COLO829 (cell line): Measurements from ENCODE around the gene ILDR1.

Experiments
- DNase-seq: peaks from one replicate; pipeline ENCODE4 v3.0.0; 2012; ENCODE audit warnings: low spot score

The ILDR1 gene

DNA sequence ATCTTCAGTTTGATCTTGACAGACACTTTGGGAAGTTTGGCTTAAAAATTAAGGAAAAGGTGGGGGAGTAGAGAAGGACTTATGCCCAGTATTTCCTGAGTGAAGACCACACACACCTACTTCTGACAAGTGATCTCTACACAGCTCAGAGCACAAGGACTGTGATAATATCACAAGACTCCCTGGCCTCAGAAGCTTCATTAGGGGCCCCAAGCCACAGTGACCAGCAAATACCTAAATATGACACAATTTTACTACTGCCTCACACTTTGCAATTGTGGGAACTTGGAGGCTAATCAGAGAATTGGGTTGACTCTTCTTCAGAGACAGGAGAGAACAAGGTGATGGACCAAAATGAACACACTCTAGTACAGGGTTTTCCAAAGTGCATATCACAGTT lies 2.6 kb downstream of the ILDR1 start:
- DNase-seq, result no peak

DNA sequence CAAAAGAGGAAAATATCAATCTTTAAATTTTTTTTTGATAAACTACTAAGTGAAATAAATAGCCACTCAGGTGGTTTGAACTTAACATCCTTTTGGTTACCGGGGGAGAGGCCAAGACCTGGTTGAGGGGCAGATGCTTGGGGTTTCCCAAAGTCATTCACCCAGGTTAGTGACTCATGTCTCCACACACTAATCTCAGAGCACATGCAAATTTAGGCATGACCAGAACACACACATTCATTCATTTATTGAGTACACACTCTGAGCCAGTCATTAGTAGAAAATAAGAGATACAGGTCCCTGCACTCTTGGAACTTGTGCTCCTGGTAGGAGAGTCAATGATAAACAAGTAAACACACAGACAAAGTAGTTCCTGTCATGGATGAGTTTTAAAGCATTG lies 7.3 kb downstream of the ILDR1 start:
- DNase-seq, result no peak

DNA sequence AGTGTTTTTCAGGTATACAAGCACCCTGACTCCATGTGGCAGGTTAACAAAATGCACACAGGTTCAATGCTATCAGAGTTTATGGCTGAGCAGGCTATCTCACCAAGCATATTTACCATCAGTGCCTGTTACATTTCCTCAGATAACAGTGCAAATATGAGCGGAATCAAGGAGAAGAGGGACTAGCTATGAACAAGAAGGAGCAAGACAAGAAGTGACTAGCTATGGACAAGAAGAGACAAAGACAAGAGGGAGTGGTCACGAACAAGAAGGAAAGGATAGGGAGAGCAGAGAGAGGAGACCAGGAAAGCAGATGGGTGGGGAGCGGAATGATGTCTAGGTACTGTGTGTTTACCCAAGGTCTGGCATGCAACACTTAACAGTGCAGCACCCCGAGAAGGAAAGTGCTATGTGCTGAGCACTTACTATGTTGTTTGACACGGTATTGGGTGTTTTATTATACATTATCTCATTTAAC lies 8.6 kb downstream of the ILDR1 start:
- no peak for DNase-seq

DNA sequence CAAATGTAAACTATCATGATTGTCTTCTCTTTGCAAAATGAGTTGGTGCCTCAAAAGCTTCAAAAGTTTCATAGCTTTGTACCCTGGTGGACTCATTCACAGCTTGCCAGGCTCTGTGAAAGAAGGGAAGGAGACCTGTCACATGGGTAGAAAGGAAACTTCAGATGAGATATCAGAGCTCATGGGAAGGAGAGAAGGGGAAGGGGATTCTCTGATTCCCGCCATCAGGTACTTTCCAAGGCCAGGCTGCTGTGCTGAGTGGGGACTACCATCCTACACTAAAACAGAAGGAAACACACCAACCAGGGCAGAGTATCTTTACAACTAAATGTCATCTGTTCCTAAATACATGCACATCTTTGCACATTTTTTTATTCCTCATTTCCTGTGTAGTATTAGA lies 9.2 kb downstream of the ILDR1 start:
- DNase-seq, result no peak

DNA sequence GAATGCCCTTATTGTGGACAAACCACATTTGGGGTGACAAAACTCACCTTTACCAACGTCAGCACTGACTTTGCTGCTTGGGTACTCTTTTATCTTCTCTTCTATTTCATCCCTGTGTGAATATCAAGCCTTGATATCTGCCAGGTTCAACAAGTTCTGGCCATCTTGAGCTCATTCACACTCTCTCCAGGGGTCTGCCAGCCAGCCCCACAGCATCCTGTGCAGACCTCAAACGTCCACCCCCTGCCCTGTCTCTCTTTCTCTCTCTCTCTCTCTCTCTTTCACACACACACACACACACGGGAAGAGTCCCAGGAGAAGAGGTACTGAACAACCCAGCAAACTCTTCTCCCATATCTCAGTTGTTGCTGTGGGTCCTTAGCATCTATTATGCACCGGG lies 10.7 kb downstream of the ILDR1 start:
- DNase-seq, result no peak

DNA sequence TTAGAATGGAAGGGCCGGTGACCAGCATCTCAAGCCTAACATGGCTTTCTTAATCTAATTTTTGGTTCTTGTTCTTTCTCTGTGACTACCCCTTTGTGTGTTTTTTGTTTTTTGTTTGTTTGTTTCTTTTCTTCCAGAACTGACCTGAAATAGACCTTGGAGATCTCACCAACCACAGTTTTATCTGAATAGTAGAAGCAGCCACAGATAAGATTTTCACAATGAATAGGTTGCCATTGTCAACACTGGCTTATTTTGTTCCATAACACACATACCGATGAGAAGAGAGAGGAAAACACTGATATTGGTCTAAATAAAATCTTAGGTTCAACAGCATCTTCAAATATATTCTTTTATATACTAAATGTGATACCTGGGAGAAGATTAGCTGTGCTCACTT lies 11.5 kb downstream of the ILDR1 start:
- no peak for DNase-seq

DNA sequence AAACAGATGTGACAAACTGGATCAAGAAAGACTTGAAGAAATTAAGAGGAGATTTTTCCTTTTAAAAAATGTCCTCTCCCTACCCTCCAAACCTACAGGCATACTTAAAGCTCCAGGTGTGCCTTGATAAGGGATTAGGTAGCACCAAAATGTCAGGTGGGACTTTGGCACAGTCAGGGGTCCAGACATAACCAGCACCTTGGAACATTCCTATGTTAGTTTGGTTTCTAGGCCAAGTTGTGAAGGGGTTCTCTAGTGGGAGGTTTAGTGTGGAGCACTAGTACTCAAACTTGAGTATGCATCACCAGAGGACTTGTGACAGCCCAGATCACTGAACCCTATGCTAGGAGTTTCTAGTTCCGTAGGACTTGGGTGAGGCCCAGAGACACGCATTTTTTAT lies 13.9 kb downstream of the ILDR1 start:
- DNase-seq, result no peak

DNA sequence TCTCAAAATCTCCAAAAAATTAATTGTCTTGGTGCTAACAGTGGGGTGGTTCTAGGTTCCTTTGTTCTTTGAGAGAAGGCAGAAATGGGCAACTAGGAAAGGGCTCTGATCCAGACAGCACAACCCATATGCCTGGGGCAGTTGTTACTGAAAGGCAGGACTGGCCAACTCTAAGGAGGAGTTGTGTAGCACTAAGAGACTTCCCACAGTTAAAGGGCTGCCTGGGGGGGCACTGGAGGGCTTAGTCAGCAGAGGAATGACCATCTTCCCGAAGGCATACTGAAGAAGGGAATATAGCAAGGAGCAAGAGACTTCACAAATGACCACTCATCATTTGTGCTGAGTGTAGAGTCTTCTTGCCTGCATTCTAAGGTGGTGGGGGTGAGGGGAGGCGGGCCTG lies 15.8 kb downstream of the ILDR1 start:
- DNase-seq, result no peak

DNA sequence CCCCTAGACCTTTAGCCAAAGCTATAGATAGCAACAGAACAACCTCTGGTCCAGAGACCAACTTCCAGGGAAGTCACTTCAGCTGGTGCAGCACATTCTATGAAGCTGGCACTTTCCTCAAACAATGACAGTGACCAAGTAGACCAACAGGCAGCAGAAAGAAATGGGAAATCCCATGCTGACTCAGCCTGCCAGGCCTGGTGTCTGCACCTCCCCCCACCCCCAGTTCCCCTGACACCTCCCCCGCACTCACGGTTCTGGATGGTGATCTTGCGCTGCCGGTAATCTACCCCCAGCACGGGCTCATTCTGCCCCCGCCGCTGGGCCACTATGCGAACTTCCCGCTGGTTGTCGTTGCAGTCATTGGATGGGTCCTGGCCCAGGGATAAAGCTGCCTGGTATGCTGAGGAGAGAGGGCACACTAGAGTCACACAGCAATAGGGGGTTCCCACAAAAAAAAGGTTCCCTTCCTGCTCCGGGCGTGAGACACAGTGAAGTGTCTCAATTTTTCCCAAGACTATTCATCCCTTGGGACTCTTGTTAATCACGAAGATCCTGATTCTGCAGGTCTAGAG lies 17.0 kb downstream of the ILDR1 start:
- no peak for DNase-seq

DNA sequence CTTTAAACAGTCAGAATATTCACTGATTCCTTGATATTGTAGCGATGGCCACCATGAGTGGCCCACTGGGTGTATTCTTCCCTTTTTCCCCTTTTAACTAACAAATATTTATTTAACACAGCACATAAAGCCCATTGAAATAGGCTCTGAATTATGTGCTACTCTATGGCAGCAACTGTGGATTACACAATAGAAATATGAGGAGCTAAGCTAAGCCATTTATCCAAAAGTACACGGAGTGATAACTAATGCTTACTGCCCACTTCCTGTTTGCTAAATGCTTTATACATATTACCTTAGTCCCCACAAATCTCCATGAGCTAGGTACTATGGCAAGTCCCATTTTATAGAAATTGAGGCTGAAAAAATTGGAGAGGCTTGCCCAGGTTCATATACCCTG lies 17.9 kb downstream of the ILDR1 start:
- no peak for DNase-seq

DNA sequence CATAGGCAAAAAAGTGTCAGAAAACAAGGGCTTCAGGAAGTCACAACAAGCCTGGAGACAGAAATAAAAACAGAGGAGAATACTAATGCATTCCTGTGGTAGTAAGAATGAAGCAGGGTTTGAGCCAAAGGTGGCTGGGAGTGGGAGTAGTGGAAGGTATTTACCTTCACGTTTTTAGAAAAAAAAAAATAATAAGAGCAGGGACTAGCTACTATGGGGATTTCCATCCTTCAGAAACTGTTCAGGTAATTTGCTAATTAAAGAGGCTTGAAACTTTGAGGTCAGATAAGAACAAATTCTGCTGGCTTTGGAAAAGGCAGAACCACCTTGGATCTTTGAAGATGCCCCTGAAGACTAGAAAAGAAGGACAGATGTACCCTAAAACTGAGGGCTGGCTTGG lies 18.4 kb downstream of the ILDR1 start:
- DNase-seq, result no peak

DNA sequence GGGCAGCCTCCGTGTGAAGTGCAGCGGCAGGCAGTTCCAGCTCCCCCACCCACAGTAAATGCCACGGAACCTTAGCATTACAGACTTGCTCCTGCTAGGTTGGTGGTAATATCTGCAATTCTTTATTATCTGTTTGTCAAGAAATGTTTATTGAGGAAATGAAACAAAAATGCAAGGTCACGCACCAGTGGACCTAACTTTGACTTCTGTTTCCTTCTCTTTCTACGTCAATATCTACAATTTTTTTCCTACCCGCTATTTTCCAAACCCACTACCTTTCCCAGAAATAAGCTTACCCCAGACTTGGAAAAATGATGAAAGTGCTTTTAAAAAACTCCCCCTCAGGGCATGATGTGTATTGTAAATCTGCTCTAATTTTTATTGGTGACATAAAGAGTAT lies 18.9 kb downstream of the ILDR1 start:
- DNase-seq, result no peak

DNA sequence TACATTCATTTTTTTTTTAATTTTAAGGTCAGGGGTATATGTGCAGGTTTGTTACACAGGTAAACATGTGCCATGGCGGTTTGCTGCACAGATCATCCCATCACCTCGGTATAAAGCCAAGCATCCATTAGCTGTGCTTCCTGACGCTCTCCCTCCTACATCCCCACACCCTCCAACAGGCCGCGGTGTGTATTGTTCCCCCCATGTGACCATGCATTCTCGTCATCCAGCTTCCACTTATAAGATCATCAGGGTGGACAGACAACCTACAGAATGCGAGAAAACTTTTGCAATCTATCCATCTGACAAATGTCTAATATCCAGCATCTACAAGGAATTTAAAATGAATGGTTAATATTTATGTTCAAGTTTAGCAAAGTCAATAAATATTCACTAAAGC lies 19.4 kb downstream of the ILDR1 start:
- no peak for DNase-seq

DNA sequence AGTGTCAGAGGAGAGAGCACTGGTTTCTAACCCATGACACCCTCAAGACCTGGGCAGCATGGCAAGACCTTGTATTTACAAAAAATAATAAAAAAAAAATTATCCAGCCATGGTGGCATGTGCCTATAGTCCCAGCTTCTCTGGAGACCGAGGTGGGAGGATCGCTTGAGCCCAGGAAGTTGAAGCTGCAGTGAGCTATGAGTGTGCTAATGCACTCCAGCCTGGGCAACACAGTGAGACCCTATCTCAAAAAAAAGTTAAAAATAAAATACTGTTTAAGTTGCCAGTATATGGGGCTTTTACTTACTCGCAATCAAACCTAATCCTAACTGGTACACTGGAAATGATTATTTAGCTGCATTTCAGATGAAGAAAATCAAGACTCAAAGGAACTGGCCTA lies 20.2 kb downstream of the ILDR1 start:
- DNase-seq, result no peak

DNA sequence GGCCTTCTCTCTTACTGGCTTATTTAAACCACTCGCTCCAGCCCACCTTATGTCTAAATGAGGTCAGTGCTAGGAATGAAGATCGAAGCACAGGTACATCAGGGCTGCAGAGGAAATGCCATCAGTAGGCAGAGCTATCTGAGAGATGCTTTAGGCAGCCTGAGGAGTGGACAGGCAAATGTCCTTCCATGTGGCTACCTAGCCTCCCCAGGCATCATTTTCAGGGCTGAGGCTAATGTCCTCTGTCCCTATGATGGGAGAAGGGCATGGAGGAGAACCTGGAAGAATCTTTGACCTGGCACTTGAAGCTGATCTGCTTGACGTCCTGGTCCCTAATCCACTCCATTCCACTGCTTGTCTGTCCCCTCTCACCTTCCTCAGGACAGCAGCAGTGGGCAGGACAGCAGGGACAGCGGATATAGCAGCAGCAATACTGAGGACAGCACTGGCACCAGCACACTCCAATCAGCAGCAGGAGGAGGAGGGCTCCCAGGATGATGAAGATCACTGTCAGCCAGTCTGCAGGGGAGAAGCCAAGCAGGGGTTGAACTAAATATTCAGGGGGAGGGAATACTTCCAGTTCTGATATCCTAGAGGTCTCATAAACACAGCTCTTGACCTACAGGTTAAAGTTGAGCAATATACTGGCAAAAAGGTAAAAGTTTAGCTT lies 21.0 kb downstream of the ILDR1 start:
- no peak for DNase-seq

DNA sequence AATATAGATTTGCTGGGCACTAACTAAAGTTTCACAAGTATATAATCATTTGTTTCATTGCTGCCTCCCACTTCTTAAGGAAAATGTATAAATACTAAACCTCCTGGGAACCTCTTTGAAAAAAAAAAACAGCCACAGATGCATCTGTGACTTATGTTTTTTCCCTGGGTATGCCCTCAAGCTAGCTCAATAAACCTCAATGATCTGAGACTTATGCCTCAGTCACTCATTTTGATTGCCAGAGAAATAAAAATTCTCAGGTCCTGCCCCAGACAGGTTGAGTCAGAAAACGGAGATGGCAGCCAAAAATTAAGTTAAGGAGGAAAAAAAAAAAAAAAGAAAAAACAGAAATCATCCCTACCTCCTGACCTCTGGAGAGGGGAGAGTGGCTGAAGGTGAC lies 22.1 kb downstream of the ILDR1 start:
- DNase-seq, result no peak

DNA sequence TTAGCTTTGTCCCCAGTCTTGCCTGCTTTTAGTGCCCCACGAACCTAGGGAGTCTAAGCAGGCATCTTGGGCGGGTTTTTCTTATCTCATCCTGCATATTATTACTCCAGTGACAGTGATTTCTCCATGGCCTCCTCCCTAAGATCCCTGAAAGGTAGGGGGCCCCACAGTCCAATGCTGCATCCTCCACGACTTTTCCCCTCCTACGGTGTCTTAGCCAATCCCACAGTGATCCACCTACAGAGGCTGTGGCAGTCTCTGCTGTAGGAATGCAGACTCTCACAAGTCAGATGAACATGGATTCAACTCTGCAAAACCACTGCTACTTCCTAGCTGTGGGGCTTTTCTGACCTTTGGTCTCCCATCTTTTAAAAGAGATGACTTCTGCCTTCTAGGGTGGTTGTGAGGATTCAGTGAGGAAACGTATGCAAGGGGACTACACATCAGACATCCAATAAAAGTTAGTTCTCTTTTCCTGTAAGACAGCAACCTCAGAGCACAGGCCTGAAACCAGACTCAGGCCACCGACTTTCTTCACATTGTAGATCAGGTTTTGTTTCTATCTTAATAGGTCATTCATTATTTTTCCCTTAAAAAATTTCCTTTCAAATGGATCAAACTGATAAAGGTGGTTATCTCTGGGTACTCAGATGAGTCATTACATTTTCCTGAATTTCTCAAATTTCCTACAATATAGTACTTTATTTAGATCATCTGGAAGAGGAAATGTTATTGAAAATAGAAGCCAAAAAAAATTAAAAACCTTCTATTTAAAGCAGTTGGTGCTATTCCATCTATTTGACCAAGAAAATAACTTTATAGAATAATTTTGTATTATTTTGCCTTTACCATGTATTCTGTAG lies 23.2 kb downstream of the ILDR1 start:
- DNase-seq, result no peak

DNA sequence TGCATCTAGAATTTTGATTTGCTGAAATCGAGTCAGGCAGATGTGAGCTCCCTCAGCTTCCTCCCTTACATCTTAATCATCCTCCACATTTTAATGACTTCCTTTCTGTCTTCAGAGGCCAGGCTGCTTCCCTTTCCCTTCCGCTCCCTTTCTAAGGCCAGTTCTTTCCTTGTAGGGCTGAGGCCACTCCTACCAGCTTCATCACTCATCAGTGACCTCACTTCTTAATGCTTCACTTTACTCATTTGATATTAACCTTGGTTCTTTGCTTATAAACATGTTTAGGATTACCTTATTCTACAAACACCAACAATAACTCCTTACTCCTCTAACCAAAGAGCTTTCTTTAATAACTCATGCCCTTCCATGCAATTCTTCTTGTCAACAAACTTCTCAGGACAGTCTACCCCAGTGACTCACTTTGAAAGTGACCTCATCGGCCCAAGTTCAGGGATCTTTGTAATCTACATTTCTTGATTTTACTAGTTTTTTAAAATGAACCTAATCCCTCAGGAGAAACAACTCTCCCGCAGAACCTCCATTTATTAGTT lies 23.9 kb downstream of the ILDR1 start:
- DNase-seq, result no peak

DNA sequence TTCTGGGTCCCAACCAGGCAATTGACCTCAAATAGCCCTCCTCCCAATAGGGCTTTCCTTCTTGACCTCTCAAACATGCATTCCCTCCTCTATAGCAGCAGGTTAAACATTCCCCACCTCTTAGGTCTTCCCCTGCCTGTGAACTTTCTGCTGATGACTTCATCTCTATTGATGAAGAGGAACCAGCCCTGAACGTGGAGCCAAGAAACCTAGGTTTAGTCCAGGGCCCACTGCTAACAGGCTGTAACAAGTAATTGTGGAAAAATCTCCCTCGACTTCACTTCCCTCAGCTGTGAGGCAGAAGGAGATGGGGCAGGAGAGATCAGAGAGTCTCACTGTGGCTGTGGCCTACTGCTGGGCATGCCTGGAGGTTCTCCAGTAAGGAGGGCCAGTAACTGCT lies 24.7 kb downstream of the ILDR1 start:
- DNase-seq, result no peak

DNA sequence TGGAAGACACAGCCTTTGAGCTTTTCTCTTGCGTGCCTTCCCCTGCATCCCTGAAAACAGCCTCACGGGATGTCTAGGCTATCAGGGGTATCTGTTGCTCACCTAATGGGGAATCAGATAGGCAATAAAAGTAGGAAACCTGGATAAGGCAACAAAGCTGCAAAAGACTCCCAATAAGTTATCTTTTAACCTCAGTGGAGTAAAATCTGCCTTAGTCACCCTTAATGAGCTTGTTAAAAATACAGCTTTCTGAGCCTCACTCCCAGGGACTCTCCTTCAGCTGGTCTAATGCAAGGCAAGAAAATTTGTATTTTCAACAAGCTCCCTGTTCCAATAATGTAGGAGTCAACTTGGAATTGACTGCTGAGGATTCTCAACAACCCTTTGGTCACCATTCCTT lies 25.6 kb downstream of the ILDR1 start:
- no peak for DNase-seq

DNA sequence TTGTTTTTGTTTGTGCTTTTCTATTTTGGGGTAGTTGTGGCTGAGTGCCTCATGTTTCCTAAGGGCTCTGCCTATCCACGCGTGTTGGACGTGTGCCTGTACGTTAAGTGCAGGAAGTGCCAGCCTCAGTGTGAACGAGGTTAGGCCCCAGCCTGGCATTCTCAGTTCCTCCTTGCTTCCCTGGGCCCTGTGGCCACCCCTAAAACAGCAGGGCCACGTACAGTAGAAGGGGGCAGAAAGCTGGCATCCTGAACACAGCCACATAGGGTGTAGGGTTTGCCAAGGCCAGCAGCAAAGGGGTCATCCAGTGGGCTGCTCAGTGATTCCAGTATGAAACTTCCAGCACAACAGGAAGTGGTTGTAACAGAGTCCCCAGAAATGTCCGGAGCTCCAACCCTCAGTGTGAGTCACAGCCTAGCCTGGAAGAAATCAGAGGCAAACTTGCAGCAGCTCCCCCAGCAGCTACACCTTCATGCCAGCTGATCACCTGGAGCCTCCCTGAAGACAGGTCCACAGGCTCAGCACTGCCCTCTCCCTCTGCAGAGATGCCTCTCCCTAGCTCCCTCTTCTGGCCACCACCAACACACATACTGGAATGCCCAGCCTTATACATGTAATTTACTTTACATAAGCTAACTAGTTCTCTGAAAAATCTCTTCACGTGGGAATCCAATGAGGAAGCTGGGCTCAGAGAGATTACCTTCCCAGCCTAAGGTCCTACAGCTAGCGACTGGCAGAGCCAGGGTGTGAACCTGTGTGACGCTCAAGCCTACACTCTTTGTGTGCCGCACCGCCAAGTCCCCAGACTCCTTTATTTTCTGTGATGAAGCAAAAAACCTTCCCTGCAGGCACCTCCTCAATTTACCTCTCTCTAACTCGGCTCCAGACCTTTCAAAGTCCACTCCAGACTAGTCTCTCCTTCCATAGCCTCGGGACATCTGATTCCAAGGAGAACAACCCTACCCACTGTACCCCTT lies 26.6 kb downstream of the ILDR1 start:
- no peak for DNase-seq

DNA sequence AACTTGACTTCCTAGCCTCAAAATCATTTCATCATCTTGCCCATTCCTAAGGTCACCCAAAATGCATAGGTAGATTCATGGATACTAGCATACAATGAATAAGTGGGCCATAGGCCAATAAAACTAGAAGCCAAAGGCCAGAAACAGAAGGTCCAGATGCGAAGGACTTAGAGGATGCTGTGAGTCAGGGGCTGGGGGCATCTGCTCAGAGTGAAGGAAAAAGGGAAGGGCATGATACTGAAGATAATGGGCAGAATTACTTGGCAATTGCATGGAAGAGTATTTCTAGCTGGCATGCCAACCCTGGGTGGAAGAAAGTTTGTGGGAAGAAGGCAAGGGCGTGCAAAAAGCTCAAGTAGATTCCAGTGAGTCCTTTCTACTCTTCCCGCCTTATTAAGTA lies 27.5 kb downstream of the ILDR1 start:
- no peak for DNase-seq
